Parathyroid adenoma (tissue), 2 donors: Measurements from ENCODE around the gene POLR3GL.

Experiments used
- H2AFZ ChIP-seq: fragments of 300-600 bp; sonication (generic); one replicate; pipeline ENCODE4 v1.7.0; 2017; ENCODE audit warnings: antibody characterized with exemption, mild to moderate bottlenecking
- H3K27ac ChIP-seq: fragments of 300-600 bp; sonication (generic); one replicate; pipeline ENCODE4 v1.7.0; 2017
- H3K27me3 ChIP-seq: fragments of 300-600 bp; sonication (generic); one replicate; pipeline ENCODE4 v1.7.0; 2017; ENCODE audit warnings: low read length; ENCODE audit not compliant: control insufficient read depth, insufficient read depth
- H3K36me3 ChIP-seq: fragments of 300-600 bp; sonication (generic); one replicate; pipeline ENCODE4 v1.7.0; 2017; ENCODE audit warnings: low read length; ENCODE audit not compliant: control insufficient read depth, insufficient read depth
- H3K4me1 ChIP-seq: fragments of 300-600 bp; sonication (generic); one replicate; pipeline ENCODE4 v1.7.0; 2017; ENCODE audit warnings: control low read depth
- H3K4me2 ChIP-seq: fragments of 300-600 bp; sonication (generic); one replicate; pipeline ENCODE4 v1.7.0; 2017; ENCODE audit warnings: low read length
- H3K4me3 ChIP-seq: fragments of 300-600 bp; sonication (generic); one replicate; pipeline ENCODE4 v1.7.0; 2017; ENCODE audit warnings: low read depth, low read length
- H3K79me2 ChIP-seq: fragments of 300-600 bp; sonication (generic); one replicate; pipeline ENCODE4 v1.7.0; 2017; ENCODE audit warnings: control low read depth
- H3K9ac ChIP-seq: fragments of 300-600 bp; sonication (generic); one replicate; pipeline ENCODE4 v1.7.0; 2017; ENCODE audit warnings: mild to moderate bottlenecking
- H3K9me3 ChIP-seq: fragments of 300-600 bp; sonication (generic); one replicate; pipeline ENCODE4 v1.7.0; 2017; ENCODE audit warnings: low read length; ENCODE audit not compliant: control insufficient read depth
- CTCF ChIP-seq: fragments of 300-600 bp; sonication (generic); IDR thresholded peaks from one replicate; pipeline ENCODE4 v1.7.0; 2017; ENCODE audit warnings: antibody characterized with exemption, mild to moderate bottlenecking
- donor health status: primary hyperparathyroidism.

The POLR3GL gene

GRCh38 chr1:145992958-145993617 lies 28.6 kb downstream of the POLR3GL start:
- H3K9me3 ChIP-seq = peaks cover 9% of the 10 kb centered on the region
- H3K27ac ChIP-seq = peak overlapping the region; percentile 100
- no peak for TF ChIP-seq CTCF
- peaks cover 34% of the 10 kb centered on the region for H3K79me2 ChIP-seq
- H3K4me3 ChIP-seq = peak overlapping the region; percentile 100
- H3K27me3 ChIP-seq = no peaks in the 10 kb centered on the region
- H3K4me1 ChIP-seq = peaks cover 9% of the 10 kb centered on the region
- H3K4me2 ChIP-seq = peak overlapping the region; percentile 72
- peak overlapping the region; percentile 99 for H3K9ac ChIP-seq
- H2AFZ ChIP-seq = no peak overlapping the region
- H3K36me3 ChIP-seq = peaks cover 45% of the 10 kb centered on the region

- H3K27ac ChIP-seq = peak overlapping the region; percentile 100
- H3K27me3 ChIP-seq = no peaks in the 10 kb centered on the region
- peak overlapping the region; percentile 72 for H3K4me2 ChIP-seq
- H3K79me2 ChIP-seq = peaks cover 34% of the 10 kb centered on the region
- TF ChIP-seq CTCF = no peak
- H3K4me1 ChIP-seq = peaks cover 7% of the 10 kb centered on the region
- H3K36me3 ChIP-seq = peaks cover 45% of the 10 kb centered on the region
- peak overlapping the region; percentile 99 for H3K9ac ChIP-seq
- no peak overlapping the region for H2AFZ ChIP-seq
- H3K9me3 ChIP-seq = peaks cover 9% of the 10 kb centered on the region
- H3K4me3 ChIP-seq = peak overlapping the region; percentile 100
Observed at GRCh38 chr1:145993618-145994390, 29.3 kb downstream of the POLR3GL start.

GRCh38 chr1:145994391-145995120 lies 30.1 kb downstream of the POLR3GL start:
- H3K79me2 ChIP-seq = peaks cover 34% of the 10 kb centered on the region
- no peak overlapping the region for H2AFZ ChIP-seq
- peak overlapping the region; percentile 100 for H3K4me3 ChIP-seq
- H3K27ac ChIP-seq = peak overlapping the region; percentile 100
- peak overlapping the region; percentile 99 for H3K9ac ChIP-seq
- peaks cover 9% of the 10 kb centered on the region for H3K9me3 ChIP-seq
- peaks cover 45% of the 10 kb centered on the region for H3K36me3 ChIP-seq
- peak overlapping the region; percentile 72 for H3K4me2 ChIP-seq
- no peaks in the 10 kb centered on the region for H3K27me3 ChIP-seq
- TF ChIP-seq CTCF = no peak
- peaks cover 9% of the 10 kb centered on the region for H3K4me1 ChIP-seq

GRCh38 chr1:145995148-145995881 lies 30.8 kb downstream of the POLR3GL start:
- TF ChIP-seq CTCF = no peak
- peaks cover 9% of the 10 kb centered on the region for H3K9me3 ChIP-seq
- H3K79me2 ChIP-seq = peaks cover 34% of the 10 kb centered on the region
- H3K27ac ChIP-seq = peak overlapping the region; percentile 100
- H3K4me3 ChIP-seq = peak overlapping the region; percentile 100
- H2AFZ ChIP-seq = no peak overlapping the region
- H3K4me2 ChIP-seq = peak overlapping the region; percentile 72
- no peaks in the 10 kb centered on the region for H3K27me3 ChIP-seq
- H3K9ac ChIP-seq = peak overlapping the region; percentile 99
- peaks cover 12% of the 10 kb centered on the region for H3K4me1 ChIP-seq
- peaks cover 45% of the 10 kb centered on the region for H3K36me3 ChIP-seq
